ENCODE data around the gene FAM168B.
"Not testable (repeated sequence)": the region's sequence is repeated elsewhere in the genome, so short reads cannot be mapped to it uniquely, and the experiment has no call there.

FAM168B gene

DNA sequence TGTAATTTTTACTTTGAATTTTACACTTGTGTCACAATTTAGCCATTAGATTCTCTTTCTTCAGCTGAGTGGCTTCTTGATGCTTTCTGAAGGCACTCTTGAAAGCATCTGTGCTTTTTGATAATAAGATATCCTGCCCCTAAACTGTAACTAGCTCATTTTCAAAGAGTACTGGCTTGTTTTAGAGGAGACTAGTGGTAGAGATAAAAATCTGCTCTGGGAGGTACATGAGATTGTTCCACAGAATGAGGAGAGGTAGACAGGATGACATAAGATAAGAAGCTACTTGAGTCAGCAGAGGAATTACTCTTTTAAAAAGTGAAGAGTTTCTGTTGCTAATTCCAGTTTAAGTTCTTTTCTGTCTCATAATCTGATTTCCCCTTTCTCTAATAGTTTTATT, 22.5 kb upstream of the FAM168B start:
- Histone ChIP-seq H3K4me3 (ENCODE audit: low read depth, low read length, poor library complexity, severe bottlenecking) (no peak overlapping the region), H3K79me2 (ENCODE audit: insufficient read depth, low read length) (peaks cover 49% of the 10 kb centered on the region), H3K27ac (ENCODE audit: low read depth, low read length, poor library complexity, severe bottlenecking) (no peak overlapping the region), H3K4me1 (ENCODE audit: insufficient read depth, low read length, severe bottlenecking) (no peaks in the 10 kb centered on the region), H3K9me3 (ENCODE audit: low read length) (peaks cover 8% of the 10 kb centered on the region), H2AFZ (ENCODE audit: low read length) (no peak overlapping the region), H3K4me2 (ENCODE audit: low read length) (no peak overlapping the region), H3K9ac (ENCODE audit: low read length) (no peak overlapping the region), H3K36me3 (ENCODE audit: insufficient read depth, low read length) (peaks cover 47% of the 10 kb centered on the region), H3F3A (ENCODE audit: insufficient read depth, low read length) (no peaks in the 10 kb centered on the region), H3K27me3 (ENCODE audit: insufficient read depth, low read length) (no peaks in the 10 kb centered on the region), H3K9me2 (ENCODE audit: low read depth, low read length) (no peaks in the 10 kb centered on the region), H4K20me1 (ENCODE audit: insufficient read depth, low read length) (no peaks in the 10 kb centered on the region)
- TF ChIP-seq, protein P1, sequence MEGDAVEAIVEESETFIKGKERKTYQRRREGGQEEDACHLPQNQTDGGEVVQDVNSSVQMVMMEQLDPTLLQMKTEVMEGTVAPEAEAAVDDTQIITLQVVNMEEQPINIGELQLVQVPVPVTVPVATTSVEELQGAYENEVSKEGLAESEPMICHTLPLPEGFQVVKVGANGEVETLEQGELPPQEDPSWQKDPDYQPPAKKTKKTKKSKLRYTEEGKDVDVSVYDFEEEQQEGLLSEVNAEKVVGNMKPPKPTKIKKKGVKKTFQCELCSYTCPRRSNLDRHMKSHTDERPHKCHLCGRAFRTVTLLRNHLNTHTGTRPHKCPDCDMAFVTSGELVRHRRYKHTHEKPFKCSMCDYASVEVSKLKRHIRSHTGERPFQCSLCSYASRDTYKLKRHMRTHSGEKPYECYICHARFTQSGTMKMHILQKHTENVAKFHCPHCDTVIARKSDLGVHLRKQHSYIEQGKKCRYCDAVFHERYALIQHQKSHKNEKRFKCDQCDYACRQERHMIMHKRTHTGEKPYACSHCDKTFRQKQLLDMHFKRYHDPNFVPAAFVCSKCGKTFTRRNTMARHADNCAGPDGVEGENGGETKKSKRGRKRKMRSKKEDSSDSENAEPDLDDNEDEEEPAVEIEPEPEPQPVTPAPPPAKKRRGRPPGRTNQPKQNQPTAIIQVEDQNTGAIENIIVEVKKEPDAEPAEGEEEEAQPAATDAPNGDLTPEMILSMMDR (IDR thresholded peaks at IDR 0.05; ENCODE audit: low read length): no peak
- TF ChIP-seq EZH2 (IDR thresholded peaks at IDR 0.05; ENCODE audit: borderline replicate concordance, low read length): no peak

DNA sequence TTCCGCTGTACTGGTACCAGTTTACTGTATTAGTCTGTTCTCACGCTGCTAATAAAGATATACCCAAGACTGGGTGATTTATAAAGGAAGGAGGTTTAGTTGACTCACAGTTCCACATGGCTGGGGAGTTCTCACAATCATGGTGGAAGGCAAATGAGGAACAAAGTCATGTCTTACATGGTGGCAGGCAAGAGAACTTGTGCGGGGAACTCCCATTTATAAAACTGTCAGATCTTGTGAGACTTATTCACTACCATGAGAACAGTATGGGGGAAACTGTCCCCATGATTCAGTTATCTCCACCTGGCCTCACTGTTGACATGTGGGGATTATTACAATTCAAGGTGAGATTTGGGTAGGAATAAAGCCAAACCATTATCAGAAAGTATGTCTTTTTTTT, 21.7 kb upstream of the FAM168B start:
- not testable (repeated sequence) for H3K9me2 ChIP-seq (ENCODE audit: low read depth, low read length); H3K4me2 ChIP-seq (ENCODE audit: low read length); H3K4me1 ChIP-seq (ENCODE audit: insufficient read depth, low read length, severe bottlenecking); H3F3A ChIP-seq (ENCODE audit: insufficient read depth, low read length); H4K20me1 ChIP-seq (ENCODE audit: insufficient read depth, low read length); H3K27me3 ChIP-seq (ENCODE audit: insufficient read depth, low read length); H2AFZ ChIP-seq (ENCODE audit: low read length); H3K27ac ChIP-seq (ENCODE audit: low read depth, low read length, poor library complexity, severe bottlenecking); H3K9ac ChIP-seq (ENCODE audit: low read length); H3K9me3 ChIP-seq (ENCODE audit: low read length); H3K4me3 ChIP-seq (ENCODE audit: low read depth, low read length, poor library complexity, severe bottlenecking)
- Histone ChIP-seq H3K36me3 (ENCODE audit: insufficient read depth, low read length) (peaks cover 50% of the 10 kb centered on the region), H3K79me2 (ENCODE audit: insufficient read depth, low read length) (peaks cover 57% of the 10 kb centered on the region)

DNA sequence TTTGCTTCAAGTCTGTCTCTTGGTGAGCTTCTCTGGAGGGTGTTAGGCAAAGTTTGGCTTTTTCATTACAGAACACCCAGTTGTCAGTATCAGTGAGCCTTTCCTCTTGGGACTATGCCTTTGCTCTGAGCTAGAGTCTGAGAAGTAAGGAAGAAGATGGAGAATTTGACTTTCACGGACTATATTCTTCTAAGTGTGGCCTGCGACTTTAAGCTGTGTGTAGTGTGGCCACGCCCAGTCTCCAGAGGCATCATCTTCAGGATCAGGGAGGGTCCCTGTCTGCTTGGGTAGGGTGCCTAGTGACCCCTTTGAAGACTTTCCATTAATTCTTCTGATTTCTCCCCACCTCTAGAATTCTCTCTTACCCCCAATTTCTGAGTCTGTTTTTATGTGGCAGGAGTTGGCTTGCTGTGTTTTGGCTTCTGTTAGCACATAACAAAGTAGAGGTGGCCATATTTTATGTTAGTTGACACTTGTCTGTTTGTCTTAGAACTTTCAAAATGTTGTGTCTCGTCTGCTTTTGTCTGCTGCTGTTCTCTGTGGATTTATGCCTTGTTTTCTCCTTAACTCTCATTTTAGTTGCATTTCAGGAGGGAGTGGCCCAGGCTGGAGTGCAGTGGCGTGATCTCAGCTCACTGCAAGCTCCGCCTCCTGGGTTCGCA, 20.4 kb upstream of the FAM168B start:
- no peaks in the 10 kb centered on the region for H3K27me3 ChIP-seq (ENCODE audit: insufficient read depth, low read length)
- no peak overlapping the region for H2AFZ ChIP-seq (ENCODE audit: low read length)
- H4K20me1 ChIP-seq (ENCODE audit: insufficient read depth, low read length): no peaks in the 10 kb centered on the region
- no peaks in the 10 kb centered on the region for H3K4me1 ChIP-seq (ENCODE audit: insufficient read depth, low read length, severe bottlenecking)
- no peak overlapping the region for H3K4me2 ChIP-seq (ENCODE audit: low read length)
- no peaks in the 10 kb centered on the region for H3K9me2 ChIP-seq (ENCODE audit: low read depth, low read length)
- peaks cover 59% of the 10 kb centered on the region for H3K36me3 ChIP-seq (ENCODE audit: insufficient read depth, low read length)
- no peak overlapping the region for H3K9ac ChIP-seq (ENCODE audit: low read length)
- no peak overlapping the region for H3K27ac ChIP-seq (ENCODE audit: low read depth, low read length, poor library complexity, severe bottlenecking)
- H3K9me3 ChIP-seq (ENCODE audit: low read length): peaks cover 8% of the 10 kb centered on the region
- H3K4me3 ChIP-seq (ENCODE audit: low read depth, low read length, poor library complexity, severe bottlenecking): no peak overlapping the region
- TF ChIP-seq, protein P1 (IDR thresholded peaks at IDR 0.05; ENCODE audit: low read length): no peak
- no peak for TF ChIP-seq EZH2 (IDR thresholded peaks at IDR 0.05; ENCODE audit: borderline replicate concordance, low read length)
- peaks cover 59% of the 10 kb centered on the region for H3K79me2 ChIP-seq (ENCODE audit: insufficient read depth, low read length)
- no peaks in the 10 kb centered on the region for H3F3A ChIP-seq (ENCODE audit: insufficient read depth, low read length)

DNA sequence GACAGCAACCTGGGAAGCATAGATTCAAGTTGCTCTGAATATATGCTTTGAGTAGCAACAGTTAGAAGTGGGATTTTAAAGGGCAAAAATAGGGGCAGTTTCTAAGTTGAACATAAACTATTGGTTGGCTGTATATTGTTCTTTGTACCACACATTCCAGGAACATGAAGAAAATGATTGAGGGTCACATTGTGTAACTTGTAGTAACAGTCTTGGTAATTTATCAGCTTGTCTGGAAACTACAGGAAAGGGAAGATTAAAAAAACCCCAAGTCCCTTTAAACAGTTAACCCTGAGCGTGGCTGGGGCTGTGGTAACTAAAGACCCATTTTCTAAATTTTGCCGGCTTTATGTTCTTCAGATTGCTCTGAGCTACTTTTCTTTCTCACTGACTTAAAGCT, 19.3 kb upstream of the FAM168B start:
- no peak overlapping the region for H3K4me3 ChIP-seq (ENCODE audit: low read depth, low read length, poor library complexity, severe bottlenecking)
- no peak overlapping the region for H3K4me2 ChIP-seq (ENCODE audit: low read length)
- H4K20me1 ChIP-seq (ENCODE audit: insufficient read depth, low read length): no peaks in the 10 kb centered on the region
- peaks cover 60% of the 10 kb centered on the region for H3K36me3 ChIP-seq (ENCODE audit: insufficient read depth, low read length)
- no peaks in the 10 kb centered on the region for H3K4me1 ChIP-seq (ENCODE audit: insufficient read depth, low read length, severe bottlenecking)
- no peak overlapping the region for H3K27ac ChIP-seq (ENCODE audit: low read depth, low read length, poor library complexity, severe bottlenecking)
- peaks cover 62% of the 10 kb centered on the region for H3K79me2 ChIP-seq (ENCODE audit: insufficient read depth, low read length)
- no peaks in the 10 kb centered on the region for H3K9me2 ChIP-seq (ENCODE audit: low read depth, low read length)
- no peak overlapping the region for H2AFZ ChIP-seq (ENCODE audit: low read length)
- no peak overlapping the region for H3K9ac ChIP-seq (ENCODE audit: low read length)
- no peaks in the 10 kb centered on the region for H3F3A ChIP-seq (ENCODE audit: insufficient read depth, low read length)
- H3K27me3 ChIP-seq (ENCODE audit: insufficient read depth, low read length): no peaks in the 10 kb centered on the region
- TF ChIP-seq, protein P1 (IDR thresholded peaks at IDR 0.05; ENCODE audit: low read length): no peak
- TF ChIP-seq EZH2 (IDR thresholded peaks at IDR 0.05; ENCODE audit: borderline replicate concordance, low read length): no peak
- H3K9me3 ChIP-seq (ENCODE audit: low read length): peaks cover 8% of the 10 kb centered on the region
